HepG2 (cell line): ENCODE data around the gene SLC34A3. TPM values are rescaled to one million over a fixed set of nuclear protein-coding genes. Genes with fewer than 3 reads are reported as not detected.
A peak's percentile ranks its signal among the peaks of the same experiment; 100 is the strongest.

ENCODE experiments used
- CSRNP2 ChIP-seq: sonication (generic); formaldehyde crosslinking; conservative IDR thresholded peaks from 2 replicates; pipeline ENCODE4 v1.8.0; 2022; ENCODE audit warnings: low read depth, missing genetic modification reagents
- EED ChIP-seq: sonication (generic); formaldehyde crosslinking; IDR thresholded peaks from 2 replicates; pipeline ENCODE4 v1.5.0; 2020; ENCODE audit warnings: mild to moderate bottlenecking, missing genetic modification reagents
- FOXM1 ChIP-seq: sonication (generic); formaldehyde crosslinking; IDR thresholded peaks from 2 replicates; pipeline ENCODE4 v1.5.0; 2020; ENCODE audit warnings: missing genetic modification reagents
- IRF9 ChIP-seq: sonication (generic); formaldehyde crosslinking; IDR thresholded peaks from 2 replicates; pipeline ENCODE4 v1.8.0; 2022; ENCODE audit warnings: missing genetic modification reagents, mild to moderate bottlenecking, borderline replicate concordance
- KDM2A ChIP-seq: sonication (generic); formaldehyde crosslinking; IDR thresholded peaks from 2 replicates; pipeline ENCODE4 v1.4.0; 2020; ENCODE audit warnings: low read depth, missing genetic modification reagents, borderline replicate concordance
- KDM4B ChIP-seq: sonication (generic); formaldehyde crosslinking; IDR thresholded peaks from 2 replicates; pipeline ENCODE4 v1.4.0; 2020; ENCODE audit warnings: missing genetic modification reagents
- KDM5B ChIP-seq: sonication (generic); formaldehyde crosslinking; IDR thresholded peaks from 2 replicates; pipeline ENCODE4 v1.4.0; 2020; ENCODE audit warnings: missing genetic modification reagents, mild to moderate bottlenecking, borderline replicate concordance
- MAFK ChIP-seq, 2 experiments: IDR thresholded peaks in 1 of 2; conservative IDR thresholded peaks in 1 of 2; 2 replicates each; pipeline ENCODE4 v1.6.1; 2011; ENCODE audit warnings: improper control_type of control experiment in 2 of 2, low read length in 2 of 2
- RARA ChIP-seq: IDR thresholded peaks from 2 replicates; pipeline ENCODE4 v1.6.1; 2016; ENCODE audit warnings: missing genetic modification reagents, missing compliant biosample characterization
- ZNF503 ChIP-seq: sonication (generic); formaldehyde crosslinking; IDR thresholded peaks from 2 replicates; pipeline ENCODE4 v1.4.0; 2020; ENCODE audit warnings: missing genetic modification reagents
- ZNF569 ChIP-seq: sonication (generic); formaldehyde crosslinking; IDR thresholded peaks from 2 replicates; pipeline ENCODE4 v1.5.0; 2020; ENCODE audit warnings: mild to moderate bottlenecking, missing genetic modification reagents, moderate library complexity, borderline replicate concordance
- ZNF570 ChIP-seq: sonication (generic); formaldehyde crosslinking; IDR thresholded peaks from 2 replicates; pipeline ENCODE4 v1.4.0; 2020; ENCODE audit warnings: mild to moderate bottlenecking, missing genetic modification reagents, borderline replicate concordance
- polyA plus RNA-seq, 8 experiments: library from polyadenylated mRNA; depleted of rRNA in 3 of 8; stranded (reverse) in 7 of 8; unstranded in 1 of 8; fragments of >200 nt; fragmentation: Illumina TruSeq in 4 of 8; extraction: Trizol in 4 of 8; gene quantifications; 2 replicates each; pipeline versions ENCODE4 v1.2.1 to v1.2.3, GENCODE V29; 2011 to 2016; ENCODE audit warnings: low read depth in 4 of 8, missing spikeins in 1 of 8, mixed read lengths in 1 of 8; ENCODE audit not compliant: insufficient read depth in 1 of 8
- total RNA-seq, 5 experiments: library from RNA; depleted of rRNA; stranded (reverse); fragments of >200 nt; fragmentation: Illumina TruSeq; extraction: Trizol; gene quantifications; 2 replicates each; pipeline ENCODE4 v1.2.3, GENCODE V29; 2016; ENCODE audit warnings: low read depth in 1 of 5
- TF ChIP-seq, protein P1 (sequence below): sonication (generic); formaldehyde crosslinking; IDR thresholded peaks from 2 replicates; pipeline ENCODE4 v1.4.0; 2020; ENCODE audit warnings: missing genetic modification reagents
- TF ChIP-seq, protein P2 (sequence below): sonication (generic); formaldehyde crosslinking; IDR thresholded peaks from 2 replicates; pipeline ENCODE4 v1.5.0; 2020; ENCODE audit warnings: missing genetic modification reagents
- TF ChIP-seq, protein P3 (sequence below): sonication (generic); formaldehyde crosslinking; IDR thresholded peaks from 2 replicates; pipeline ENCODE4 v1.8.0; 2022; ENCODE audit warnings: mild to moderate bottlenecking, missing genetic modification reagents; ENCODE audit not compliant: insufficient replicate concordance
- TF ChIP-seq, protein P4 (sequence below): IDR thresholded peaks from 2 replicates; pipeline ENCODE4 v1.6.1; 2016; ENCODE audit warnings: missing compliant biosample characterization, missing genetic modification reagents, borderline replicate concordance

SLC34A3 gene
- total and polyA plus RNA-seq, 2 of the 13 experiments (the other 11 are each of a cell fraction or from before 2014, with no cell fraction given), result 0.07 to 1.0 TPM

GRCh38 chr9:137205126-137206069, 25.3 kb upstream of the SLC34A3 start, which contains the start of the genes NDOR1 and TMEM203 (continued):
- TF ChIP-seq, protein P1, sequence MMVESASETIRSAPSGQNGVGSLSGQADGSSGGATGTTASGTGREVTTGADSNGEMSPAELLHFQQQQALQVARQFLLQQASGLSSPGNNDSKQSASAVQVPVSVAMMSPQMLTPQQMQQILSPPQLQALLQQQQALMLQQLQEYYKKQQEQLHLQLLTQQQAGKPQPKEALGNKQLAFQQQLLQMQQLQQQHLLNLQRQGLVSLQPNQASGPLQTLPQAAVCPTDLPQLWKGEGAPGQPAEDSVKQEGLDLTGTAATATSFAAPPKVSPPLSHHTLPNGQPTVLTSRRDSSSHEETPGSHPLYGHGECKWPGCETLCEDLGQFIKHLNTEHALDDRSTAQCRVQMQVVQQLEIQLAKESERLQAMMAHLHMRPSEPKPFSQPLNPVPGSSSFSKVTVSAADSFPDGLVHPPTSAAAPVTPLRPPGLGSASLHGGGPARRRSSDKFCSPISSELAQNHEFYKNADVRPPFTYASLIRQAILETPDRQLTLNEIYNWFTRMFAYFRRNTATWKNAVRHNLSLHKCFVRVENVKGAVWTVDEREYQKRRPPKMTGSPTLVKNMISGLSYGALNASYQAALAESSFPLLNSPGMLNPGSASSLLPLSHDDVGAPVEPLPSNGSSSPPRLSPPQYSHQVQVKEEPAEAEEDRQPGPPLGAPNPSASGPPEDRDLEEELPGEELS, result no peak
- TF ChIP-seq, protein P2, sequence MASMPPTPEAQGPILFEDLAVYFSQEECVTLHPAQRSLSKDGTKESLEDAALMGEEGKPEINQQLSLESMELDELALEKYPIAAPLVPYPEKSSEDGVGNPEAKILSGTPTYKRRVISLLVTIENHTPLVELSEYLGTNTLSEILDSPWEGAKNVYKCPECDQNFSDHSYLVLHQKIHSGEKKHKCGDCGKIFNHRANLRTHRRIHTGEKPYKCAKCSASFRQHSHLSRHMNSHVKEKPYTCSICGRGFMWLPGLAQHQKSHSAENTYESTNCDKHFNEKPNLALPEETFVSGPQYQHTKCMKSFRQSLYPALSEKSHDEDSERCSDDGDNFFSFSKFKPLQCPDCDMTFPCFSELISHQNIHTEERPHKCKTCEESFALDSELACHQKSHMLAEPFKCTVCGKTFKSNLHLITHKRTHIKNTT, result no peak
- TF ChIP-seq ZNF503 (CRISPR knock-in tag) (no peak; the same call in 1 of the 2 replicates), RARA (peak; percentile 35; the same call in 1 of the 2 replicates), CSRNP2 (CRISPR knock-in tag) (0 out of 2 replicates have a peak, but pooled peaks have one; percentile 40), ZNF570 (CRISPR knock-in tag) (no peak), ZNF569 (CRISPR knock-in tag) (no peak), FOXM1 (no peak), KDM2A (CRISPR knock-in tag) (peak; percentile 94; the same call in 1 of the 2 replicates), MAFK (conservative IDR thresholded peaks at IDR 0.05 in 1 of 2, IDR thresholded peaks at IDR 0.05 in 1 of 2; ENCODE audit: low read length in 2 of 2) (no peak), KDM5B (CRISPR knock-in tag) (peak; percentile 66), EED (CRISPR knock-in tag) (no peak), IRF9 (CRISPR knock-in tag) (peak; percentile 67), KDM4B (CRISPR knock-in tag) (peak; percentile 49; the same call in 1 of the 2 replicates)
- TF ChIP-seq, protein P3, sequence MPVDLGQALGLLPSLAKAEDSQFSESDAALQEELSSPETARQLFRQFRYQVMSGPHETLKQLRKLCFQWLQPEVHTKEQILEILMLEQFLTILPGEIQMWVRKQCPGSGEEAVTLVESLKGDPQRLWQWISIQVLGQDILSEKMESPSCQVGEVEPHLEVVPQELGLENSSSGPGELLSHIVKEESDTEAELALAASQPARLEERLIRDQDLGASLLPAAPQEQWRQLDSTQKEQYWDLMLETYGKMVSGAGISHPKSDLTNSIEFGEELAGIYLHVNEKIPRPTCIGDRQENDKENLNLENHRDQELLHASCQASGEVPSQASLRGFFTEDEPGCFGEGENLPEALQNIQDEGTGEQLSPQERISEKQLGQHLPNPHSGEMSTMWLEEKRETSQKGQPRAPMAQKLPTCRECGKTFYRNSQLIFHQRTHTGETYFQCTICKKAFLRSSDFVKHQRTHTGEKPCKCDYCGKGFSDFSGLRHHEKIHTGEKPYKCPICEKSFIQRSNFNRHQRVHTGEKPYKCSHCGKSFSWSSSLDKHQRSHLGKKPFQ (CRISPR knock-in tag), result no peak
- TF ChIP-seq, protein P4, sequence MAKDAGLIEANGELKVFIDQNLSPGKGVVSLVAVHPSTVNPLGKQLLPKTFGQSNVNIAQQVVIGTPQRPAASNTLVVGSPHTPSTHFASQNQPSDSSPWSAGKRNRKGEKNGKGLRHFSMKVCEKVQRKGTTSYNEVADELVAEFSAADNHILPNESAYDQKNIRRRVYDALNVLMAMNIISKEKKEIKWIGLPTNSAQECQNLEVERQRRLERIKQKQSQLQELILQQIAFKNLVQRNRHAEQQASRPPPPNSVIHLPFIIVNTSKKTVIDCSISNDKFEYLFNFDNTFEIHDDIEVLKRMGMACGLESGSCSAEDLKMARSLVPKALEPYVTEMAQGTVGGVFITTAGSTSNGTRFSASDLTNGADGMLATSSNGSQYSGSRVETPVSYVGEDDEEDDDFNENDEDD, result peak; percentile 96
